IgD-negative memory B cell (primary cell): Measurements from ENCODE around the gene UBE2Z. TPM values are rescaled to one million over a fixed set of nuclear protein-coding genes. Genes with fewer than 3 reads are reported as not detected.

ENCODE experiments used
- H3K27ac Mint-ChIP-seq, 3 donors: one replicate each; pipeline ENCODE4 v1.8.0; 2020 to 2022; ENCODE audit warnings: mild to moderate bottlenecking in 3 of 3, mixed read lengths in 3 of 3, moderate library complexity in 1 of 3
- H3K27me3 Mint-ChIP-seq: one replicate; pipeline ENCODE4 v1.8.0; 2021; ENCODE audit warnings: mixed read lengths
- H3K36me3 Mint-ChIP-seq: one replicate; pipeline ENCODE4 v1.8.0; 2020; ENCODE audit warnings: mild to moderate bottlenecking, mixed read lengths
- H3K4me1 Mint-ChIP-seq, 3 donors: one replicate each; pipeline ENCODE4 v1.8.0; 2020 to 2022; ENCODE audit warnings: mixed read lengths in 3 of 3, mild to moderate bottlenecking in 1 of 3
- H3K4me3 Mint-ChIP-seq, 4 donors: one replicate each; pipeline ENCODE4 v1.8.0; 2020 to 2022; ENCODE audit warnings: mild to moderate bottlenecking in 4 of 4, mixed read lengths in 4 of 4, moderate library complexity in 3 of 4
- H3K9me3 Mint-ChIP-seq, 3 donors: one replicate each; pipeline ENCODE4 v1.8.0; 2020 to 2021; ENCODE audit warnings: mixed read lengths in 3 of 3, mild to moderate bottlenecking in 1 of 3
- polyA plus RNA-seq: library from polyadenylated mRNA; unstranded; fragments of 300-500 nt; fragmentation: Illumina TruSeq; gene quantifications from one replicate; pipeline ENCODE4 v1.2.3, GENCODE V29; 2021

The UBE2Z gene
- polyA plus RNA-seq, 1 donor from 2014 or later: 58.1 TPM

DNA sequence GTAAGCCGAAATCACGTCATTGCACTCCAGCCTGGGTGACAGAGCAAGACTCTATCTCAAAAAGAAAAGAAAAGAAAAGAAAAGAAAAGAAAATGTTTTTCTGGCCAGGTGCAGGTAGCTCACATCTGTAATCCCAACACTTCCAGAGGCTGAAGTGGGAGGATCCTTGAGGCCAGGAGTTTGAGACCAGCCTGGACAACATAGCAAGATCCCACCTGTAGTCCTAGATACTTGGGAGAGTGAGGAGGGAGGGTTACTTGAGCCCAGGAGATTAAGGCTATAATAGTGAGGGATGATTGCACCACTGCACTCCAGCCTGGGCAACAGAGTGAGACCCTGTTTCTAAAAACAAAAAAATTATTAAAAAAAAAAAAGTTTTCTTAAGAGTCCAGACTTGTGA lies 18.1 kb upstream of the UBE2Z start:
- Mint-ChIP-seq H3K9me3 (no peaks in the 10 kb centered on the region), H3K27me3 (no peaks in the 10 kb centered on the region), H3K4me1 (peaks cover 6 to 20% (median 11%) of the 10 kb centered on the region in 3 donors), H3K36me3 (peaks cover under 1% of the 10 kb centered on the region), H3K4me3 (no peak overlapping the region), H3K27ac (no peak overlapping the region)

DNA sequence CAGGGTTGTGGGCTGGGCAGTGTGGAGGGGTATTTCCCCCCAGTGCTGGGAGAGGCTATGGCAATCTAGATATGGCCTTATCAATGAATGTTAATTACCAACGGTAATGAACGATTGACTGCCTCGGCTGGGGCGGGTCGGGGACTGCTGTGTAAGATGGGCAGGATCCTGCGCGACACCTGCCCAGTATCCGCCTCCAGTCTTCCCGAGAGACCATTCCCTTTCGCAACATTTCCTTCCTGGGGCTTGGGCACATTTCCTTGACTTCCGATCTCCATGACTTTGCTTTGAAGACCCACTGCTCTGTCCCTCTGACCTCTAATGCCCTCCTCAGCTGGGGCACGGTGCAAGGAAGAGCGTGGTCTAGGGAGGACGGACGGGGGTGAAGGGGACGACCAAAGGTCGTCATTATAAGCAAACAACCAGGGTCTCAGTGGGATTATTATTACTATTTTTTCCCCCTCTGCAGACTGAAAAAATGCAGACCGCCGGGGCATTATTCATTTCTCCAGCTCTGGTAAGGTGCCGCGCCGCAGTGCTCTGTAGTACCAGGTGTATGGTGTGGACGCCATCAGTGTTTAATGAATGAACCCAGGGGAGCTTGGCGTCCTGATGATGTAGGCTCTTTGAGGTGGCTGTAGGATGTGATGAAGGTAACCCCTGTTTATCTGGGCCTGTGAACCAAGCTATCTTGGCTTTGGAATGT lies 15.1 kb upstream of the UBE2Z start:
- no peaks in the 10 kb centered on the region for H3K27me3 Mint-ChIP-seq
- H3K36me3 Mint-ChIP-seq: peaks cover 16% of the 10 kb centered on the region
- peak overlapping the region; percentile 85 to 96 (median 92) for H3K4me3 Mint-ChIP-seq
- peaks cover 6 to 20% (median 11%) of the 10 kb centered on the region in 3 donors for H3K4me1 Mint-ChIP-seq
- H3K9me3 Mint-ChIP-seq: no peaks in the 10 kb centered on the region
- peak overlapping the region; percentile 79 to 99 (median 94) for H3K27ac Mint-ChIP-seq

DNA sequence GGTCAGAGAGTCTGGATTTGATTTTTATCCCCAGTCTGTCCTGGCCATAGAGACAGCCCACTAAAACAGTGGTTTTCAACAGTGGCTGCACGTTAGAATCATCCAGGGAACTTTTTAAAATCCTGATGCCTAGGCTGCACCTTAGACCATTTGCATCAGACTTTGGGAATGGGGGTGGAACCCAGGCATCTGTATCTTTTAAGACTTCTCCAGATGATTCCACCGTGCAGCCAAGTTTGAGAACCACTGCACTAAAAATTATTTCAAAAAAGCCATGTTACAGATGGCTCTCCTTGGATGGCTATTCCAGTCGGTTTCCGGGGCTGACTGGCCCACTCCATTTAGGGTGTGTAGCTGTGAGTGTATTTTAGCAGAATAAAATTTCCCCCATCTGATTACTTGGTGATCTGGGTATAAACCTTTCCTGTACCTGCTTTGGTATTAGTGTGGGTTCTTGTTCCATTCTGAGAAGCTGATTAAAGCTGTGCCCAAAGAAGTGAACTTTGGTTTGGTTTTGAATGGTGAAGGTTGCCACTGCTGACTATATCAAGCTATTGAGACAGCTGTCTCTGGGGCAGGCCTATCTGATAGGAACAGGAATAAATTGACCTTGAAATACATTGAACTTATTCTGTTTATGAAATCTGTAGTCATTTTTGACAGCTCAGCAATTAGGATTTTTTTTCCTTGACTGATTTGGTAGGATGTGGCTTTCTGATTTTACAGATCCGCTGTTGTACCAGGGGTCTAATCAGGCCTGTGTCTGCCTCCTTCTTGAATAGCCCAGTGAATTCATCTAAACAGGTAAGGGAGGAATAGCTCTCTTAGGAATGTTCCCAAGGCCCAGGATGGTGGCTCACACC lies 14.3 kb upstream of the UBE2Z start:
- Mint-ChIP-seq H3K27ac (peak overlapping the region; percentile 50 to 99 (median 79)), H3K4me1 (peaks cover 6 to 20% (median 11%) of the 10 kb centered on the region in 3 donors), H3K27me3 (no peaks in the 10 kb centered on the region), H3K36me3 (peaks cover 16% of the 10 kb centered on the region), H3K9me3 (no peaks in the 10 kb centered on the region), H3K4me3 (peak overlapping the region; percentile 32 to 94 (median 87))

DNA sequence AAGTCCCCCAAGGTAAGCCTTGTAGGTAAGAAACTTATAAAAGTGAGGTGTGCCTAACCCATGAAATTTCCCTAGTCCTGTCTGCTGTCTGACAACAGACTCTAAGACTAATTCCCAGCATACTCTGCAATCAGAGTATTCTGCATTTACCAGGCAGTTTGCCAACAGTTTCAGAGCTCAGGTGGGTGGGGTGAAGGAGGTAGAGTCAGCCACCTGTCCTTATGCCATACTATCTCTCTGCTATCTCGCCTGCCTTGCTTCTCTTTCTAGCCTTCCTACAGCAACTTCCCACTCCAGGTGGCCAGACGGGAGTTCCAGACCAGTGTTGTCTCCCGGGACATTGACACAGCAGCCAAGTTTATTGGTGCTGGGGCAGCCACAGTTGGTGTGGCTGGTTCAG lies 13.3 kb upstream of the UBE2Z start:
- peaks cover 16% of the 10 kb centered on the region for H3K36me3 Mint-ChIP-seq
- H3K9me3 Mint-ChIP-seq: no peaks in the 10 kb centered on the region
- H3K4me1 Mint-ChIP-seq: peaks cover 6 to 20% (median 11%) of the 10 kb centered on the region in 3 donors
- peak overlapping the region in 1 of 4 donors; percentile 45 for H3K4me3 Mint-ChIP-seq
- H3K27me3 Mint-ChIP-seq: no peaks in the 10 kb centered on the region
- peak overlapping the region in 1 of 3 donors; percentile 49 for H3K27ac Mint-ChIP-seq

DNA sequence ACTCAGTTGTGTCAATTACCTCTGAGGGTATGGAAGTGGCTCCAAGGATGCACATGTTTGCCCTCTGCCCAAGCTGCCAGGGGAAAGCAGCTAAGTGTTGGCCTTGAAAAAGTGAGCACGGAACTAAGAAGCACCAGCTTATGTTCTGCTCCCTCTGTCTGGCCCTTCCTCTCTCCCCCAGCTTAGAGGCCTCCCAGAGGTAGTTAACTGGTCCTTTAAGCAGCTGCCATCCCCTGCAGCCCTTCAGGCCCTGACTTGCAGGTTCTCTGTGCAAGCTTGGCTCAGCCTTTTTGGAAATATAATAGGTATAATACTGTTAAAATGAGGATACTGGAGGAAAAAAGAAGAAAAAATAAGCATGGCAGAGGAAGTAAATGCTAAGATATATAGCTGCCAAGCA lies 7.0 kb upstream of the UBE2Z start:
- Mint-ChIP-seq H3K9me3 (no peaks in the 10 kb centered on the region), H3K36me3 (peaks cover 6% of the 10 kb centered on the region), H3K4me1 (no peaks in the 10 kb centered on the region), H3K4me3 (no peak overlapping the region), H3K27me3 (no peaks in the 10 kb centered on the region), H3K27ac (no peak overlapping the region)

DNA sequence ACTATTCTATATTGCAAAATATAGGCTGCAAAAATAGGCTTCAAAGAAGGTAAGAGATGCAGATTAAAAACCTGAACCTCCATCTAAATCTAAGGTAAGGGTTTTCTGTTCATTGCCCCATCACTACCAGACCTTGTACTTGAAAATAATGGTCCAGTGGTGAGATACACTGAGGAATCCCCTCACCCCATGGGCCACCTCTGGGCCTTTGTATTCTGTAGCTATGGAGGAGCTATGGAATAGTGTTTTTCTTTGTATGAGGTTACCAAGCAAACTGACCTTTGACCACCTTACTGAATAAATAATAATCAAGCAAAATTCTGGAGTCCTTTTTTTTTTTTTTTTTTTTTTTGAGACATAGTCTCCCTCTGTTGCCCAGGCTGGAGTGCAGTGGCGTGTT lies 4.8 kb upstream of the UBE2Z start:
- H3K9me3 Mint-ChIP-seq: no peaks in the 10 kb centered on the region
- no peak overlapping the region for H3K27ac Mint-ChIP-seq
- H3K4me3 Mint-ChIP-seq: no peak overlapping the region
- H3K27me3 Mint-ChIP-seq: no peaks in the 10 kb centered on the region
- H3K36me3 Mint-ChIP-seq: no peaks in the 10 kb centered on the region
- H3K4me1 Mint-ChIP-seq: peaks cover 5 to 9% (median 6%) of the 10 kb centered on the region in 3 donors

DNA sequence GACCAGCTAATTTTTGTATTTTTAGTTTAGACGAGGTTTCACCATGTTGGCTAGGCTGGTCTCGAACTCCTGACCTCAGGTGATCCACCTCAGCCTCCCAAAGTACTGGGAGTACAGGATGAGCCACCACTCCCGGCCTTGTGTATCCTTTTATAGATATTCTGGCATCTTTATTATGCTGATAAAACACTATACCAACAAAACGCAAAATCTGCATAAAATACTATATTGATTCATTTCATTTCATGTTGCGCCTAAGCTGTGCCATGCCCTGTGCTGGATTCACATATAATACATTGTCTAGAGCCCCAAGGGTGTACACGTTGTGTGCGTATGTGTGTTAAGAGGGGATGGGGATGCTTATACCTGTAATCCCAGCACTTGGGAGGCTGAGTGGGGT lies 3.8 kb upstream of the UBE2Z start:
- Mint-ChIP-seq H3K36me3 (no peaks in the 10 kb centered on the region), H3K9me3 (no peaks in the 10 kb centered on the region), H3K4me3 (peak overlapping the region in 1 of 4 donors; percentile 2), H3K4me1 (peaks cover 9 to 12% (median 10%) of the 10 kb centered on the region in 3 donors), H3K27ac (peak overlapping the region in 1 of 3 donors; percentile 26), H3K27me3 (no peaks in the 10 kb centered on the region)

DNA sequence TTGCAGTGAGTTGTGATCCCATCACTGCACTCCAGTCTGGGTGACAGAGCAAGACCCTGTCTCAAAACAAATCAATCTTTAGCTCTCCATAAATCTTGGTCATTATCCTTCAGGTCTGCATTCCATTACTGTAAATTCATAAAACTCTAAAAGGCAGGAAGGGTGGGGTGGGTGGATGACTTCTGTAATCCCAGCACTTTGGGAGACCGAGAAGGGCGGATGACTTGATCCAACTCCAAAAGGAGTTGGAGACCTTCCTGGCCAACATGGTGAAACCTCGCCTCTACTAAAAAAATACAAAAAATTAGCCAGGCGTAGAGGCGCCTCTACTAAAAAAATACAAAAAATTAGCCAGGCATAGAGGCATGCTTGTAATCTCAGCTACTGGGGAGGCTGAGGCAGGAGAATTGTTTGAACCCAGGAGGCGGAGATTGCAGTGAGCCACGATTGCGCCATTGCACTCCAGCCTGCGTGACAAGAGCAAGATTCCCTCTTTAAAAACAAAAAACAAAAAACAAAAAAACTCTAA lies 2.2 kb upstream of the UBE2Z start:
- H3K27ac Mint-ChIP-seq: no peak overlapping the region
- no peaks in the 10 kb centered on the region for H3K36me3 Mint-ChIP-seq
- peaks cover 22 to 26% (median 25%) of the 10 kb centered on the region in 3 donors for H3K4me1 Mint-ChIP-seq
- peak overlapping the region in 1 of 4 donors; percentile 45 for H3K4me3 Mint-ChIP-seq
- no peaks in the 10 kb centered on the region for H3K27me3 Mint-ChIP-seq
- H3K9me3 Mint-ChIP-seq: no peaks in the 10 kb centered on the region

DNA sequence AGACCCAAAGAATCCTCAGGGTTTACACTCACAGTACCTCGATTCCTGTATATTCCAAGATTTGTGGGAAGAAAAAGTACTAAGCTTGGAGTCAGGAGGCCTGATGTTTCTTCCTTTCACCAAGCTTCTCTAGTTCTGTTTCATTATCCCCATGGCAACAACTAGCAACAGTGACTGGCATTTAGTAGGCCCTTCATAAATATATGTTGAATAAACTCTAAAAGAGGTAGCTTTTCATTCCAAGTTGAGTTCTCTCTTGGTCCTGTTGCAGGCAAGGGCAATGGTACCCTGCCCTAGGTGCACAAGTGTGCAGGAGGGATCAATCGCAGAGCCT lies 527 bp upstream of the UBE2Z start:
- Mint-ChIP-seq H3K36me3 (no peaks in the 10 kb centered on the region), H3K4me3 (peak overlapping the region; percentile 81 to 99 (median 92)), H3K27me3 (no peaks in the 10 kb centered on the region), H3K27ac (peak overlapping the region; percentile 71 to 97 (median 91)), H3K4me1 (peaks cover 34 to 38% (median 35%) of the 10 kb centered on the region in 3 donors), H3K9me3 (no peaks in the 10 kb centered on the region)

DNA sequence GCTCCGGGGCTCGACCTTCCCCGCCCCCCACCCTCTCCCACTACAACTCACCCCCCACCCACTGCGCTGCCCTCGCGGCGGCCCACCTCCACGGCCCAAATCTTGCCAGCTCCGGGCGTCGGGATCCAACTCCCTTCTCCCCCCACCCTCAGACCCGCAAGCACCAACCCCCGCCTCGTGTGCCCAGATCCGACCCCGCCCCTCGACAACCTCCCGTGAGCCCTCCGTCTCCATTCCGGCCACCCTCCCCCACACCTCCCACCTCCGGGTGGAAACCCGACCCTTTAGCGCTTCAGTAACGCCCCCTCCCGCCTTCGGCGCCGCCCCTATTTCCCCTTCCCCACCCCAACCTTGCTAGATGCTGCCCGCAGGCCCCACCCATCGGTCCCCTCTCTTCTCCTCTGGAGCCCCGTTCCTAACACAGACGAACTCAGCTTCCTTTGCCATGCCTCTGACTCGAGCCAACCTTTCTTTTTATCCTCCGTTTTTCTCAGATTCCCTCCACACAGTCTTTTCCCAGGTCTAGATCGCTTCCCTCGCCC lies 717 bp downstream of the UBE2Z start:
- peaks cover 43 to 44% (median 43%) of the 10 kb centered on the region in 3 donors for H3K4me1 Mint-ChIP-seq
- H3K36me3 Mint-ChIP-seq: no peaks in the 10 kb centered on the region
- no peaks in the 10 kb centered on the region for H3K27me3 Mint-ChIP-seq
- peak overlapping the region; percentile 67 to 96 (median 74) for H3K27ac Mint-ChIP-seq
- H3K4me3 Mint-ChIP-seq: peak overlapping the region; percentile 89 to 96 (median 94)
- no peaks in the 10 kb centered on the region for H3K9me3 Mint-ChIP-seq

DNA sequence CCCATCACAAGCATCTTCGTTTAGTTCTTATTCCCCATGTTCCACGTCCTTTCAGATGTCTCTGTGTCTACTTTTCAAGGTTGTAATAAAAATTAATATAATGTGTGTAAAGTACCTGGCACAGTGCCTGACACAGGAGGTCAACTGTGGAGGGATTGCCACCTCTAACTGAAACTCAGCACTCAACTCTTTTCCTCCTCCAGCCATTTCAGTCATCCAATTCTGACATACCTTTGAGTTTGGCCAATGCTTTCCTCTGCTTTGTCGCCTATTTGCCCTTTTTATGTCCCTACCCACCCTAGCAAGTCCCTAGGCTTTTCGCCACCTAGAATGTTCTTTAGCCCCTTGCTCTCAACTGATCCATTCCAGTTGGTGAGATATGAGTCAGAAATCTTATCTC lies 1.6 kb downstream of the UBE2Z start:
- H3K4me3 Mint-ChIP-seq: peak overlapping the region; percentile 67 to 96 (median 92)
- H3K4me1 Mint-ChIP-seq: peaks cover 49 to 52% (median 49%) of the 10 kb centered on the region in 3 donors
- H3K9me3 Mint-ChIP-seq: no peaks in the 10 kb centered on the region
- no peaks in the 10 kb centered on the region for H3K36me3 Mint-ChIP-seq
- H3K27me3 Mint-ChIP-seq: no peaks in the 10 kb centered on the region
- peak overlapping the region in 2 of 3 donors; percentile 74 to 96 for H3K27ac Mint-ChIP-seq

DNA sequence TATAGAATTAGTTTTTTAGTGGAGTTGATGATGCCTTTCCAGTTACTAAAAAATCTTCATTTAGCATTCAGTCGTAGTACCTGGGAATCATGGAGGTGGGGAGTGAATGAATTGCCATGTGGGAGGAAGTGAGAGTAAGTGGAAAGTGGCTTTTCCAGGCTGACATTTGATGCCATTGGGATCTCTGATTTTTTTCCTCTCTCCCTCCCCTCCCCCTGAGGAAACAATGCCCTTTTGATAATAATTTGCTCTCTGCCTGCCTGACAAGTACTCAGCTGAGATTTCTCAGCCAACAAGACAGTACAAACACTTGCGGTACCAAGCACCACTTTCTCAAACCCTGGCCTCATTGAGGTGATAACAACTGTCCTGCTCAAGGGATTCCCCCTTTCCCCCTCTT lies 2.2 kb downstream of the UBE2Z start:
- H3K4me3 Mint-ChIP-seq: peak overlapping the region; percentile 47 to 96 (median 78)
- H3K27me3 Mint-ChIP-seq: no peaks in the 10 kb centered on the region
- peak overlapping the region in 2 of 3 donors; percentile 74 to 96 for H3K27ac Mint-ChIP-seq
- no peaks in the 10 kb centered on the region for H3K9me3 Mint-ChIP-seq
- H3K4me1 Mint-ChIP-seq: peaks cover 51 to 54% (median 53%) of the 10 kb centered on the region in 3 donors
- H3K36me3 Mint-ChIP-seq: no peaks in the 10 kb centered on the region

DNA sequence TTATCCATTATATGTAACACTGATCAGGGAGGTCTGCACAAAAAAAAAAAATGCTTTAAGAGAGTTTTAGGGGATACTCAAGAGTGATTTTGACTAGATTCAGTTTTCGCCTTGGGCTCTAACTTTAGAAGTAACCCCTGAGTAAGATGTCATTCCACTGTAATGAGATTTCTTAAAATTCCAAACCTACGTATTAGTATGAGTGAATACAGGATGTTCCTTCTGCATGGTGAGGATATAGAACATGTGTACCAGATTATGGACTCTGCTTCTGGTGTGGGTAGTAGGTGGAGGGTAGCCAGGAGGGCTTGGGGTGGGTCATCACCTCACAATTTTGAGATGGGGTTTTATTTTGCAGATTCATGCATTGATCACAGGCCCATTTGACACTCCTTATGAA lies 4.3 kb downstream of the UBE2Z start:
- Mint-ChIP-seq H3K27me3 (no peaks in the 10 kb centered on the region), H3K9me3 (no peaks in the 10 kb centered on the region), H3K4me1 (peaks cover 57 to 60% (median 60%) of the 10 kb centered on the region in 3 donors), H3K36me3 (peaks cover 2% of the 10 kb centered on the region), H3K4me3 (no peak overlapping the region), H3K27ac (peak overlapping the region in 1 of 3 donors; percentile 95)

DNA sequence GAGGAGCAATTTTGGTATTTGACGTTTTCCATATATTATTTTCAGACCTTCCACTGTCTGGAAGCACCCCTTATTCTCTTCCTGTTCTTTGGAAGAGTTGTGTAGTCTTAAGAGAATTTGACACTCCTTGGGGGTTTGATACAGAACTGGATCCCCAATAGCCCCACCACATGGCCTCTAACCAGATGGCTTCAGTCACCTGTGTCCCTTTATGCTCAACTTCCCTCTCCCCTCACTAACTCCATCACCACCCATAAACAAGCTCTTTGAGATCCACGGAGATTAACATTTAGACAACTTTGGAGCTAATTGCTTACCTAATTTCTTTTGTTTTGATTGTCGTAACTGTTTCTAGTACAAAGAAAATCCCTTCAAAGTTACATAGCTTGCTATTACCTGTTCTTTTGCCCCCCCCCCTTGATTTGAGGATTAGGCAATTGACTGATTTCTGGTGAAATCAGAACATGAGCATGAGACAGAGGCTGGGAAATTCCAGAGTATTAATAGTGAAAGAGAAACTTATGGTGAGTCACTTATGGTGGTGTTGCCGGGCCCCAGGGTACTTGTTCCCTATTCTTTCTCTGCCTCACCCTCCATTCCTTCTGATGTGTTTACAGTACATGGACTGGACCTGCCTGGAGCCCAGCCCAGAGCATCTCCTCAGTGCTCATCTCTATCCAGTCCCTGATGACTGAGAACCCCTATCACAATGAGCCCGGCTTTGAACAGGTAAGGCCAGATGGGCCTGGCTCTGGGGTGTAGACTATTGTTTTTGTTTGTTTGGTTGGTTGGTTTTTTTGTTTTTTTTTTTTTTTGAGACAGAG lies 7.5 kb downstream of the UBE2Z start:
- peak overlapping the region; percentile 94 to 97 (median 95) for H3K27ac Mint-ChIP-seq
- H3K9me3 Mint-ChIP-seq: no peaks in the 10 kb centered on the region
- H3K4me1 Mint-ChIP-seq: peaks cover 35 to 42% (median 39%) of the 10 kb centered on the region in 3 donors
- peaks cover 2% of the 10 kb centered on the region for H3K36me3 Mint-ChIP-seq
- peak overlapping the region in 3 of 4 donors; percentile 64 to 77 (median 70) for H3K4me3 Mint-ChIP-seq
- no peaks in the 10 kb centered on the region for H3K27me3 Mint-ChIP-seq
